ENCODE results near the gene CDC5L. TPM values are rescaled to one million over a fixed set of nuclear protein-coding genes. Genes with fewer than 3 reads are reported as not detected.
"Not testable (repeated sequence)": the region's sequence is repeated elsewhere in the genome, so short reads cannot be mapped to it uniquely, and the experiment has no call there.

Gene CDC5L
- total RNA-seq, 1 donor from 2014 or later, result 16.5 TPM

- no peak overlapping the region for H3K4me3 ChIP-seq
- intact Hi-C loops (cut with DNase I), result no loop called here
- H3K9me3 ChIP-seq, result peaks cover 8% of the 10 kb centered on the region
- no peak for DNase-seq (ENCODE audit: extremely low spot score in 2 of 2)
- peaks cover 0 to 40% of the 10 kb centered on the region in 2 donors for H3K36me3 ChIP-seq
- no peak overlapping the region for H3K27ac ChIP-seq
- TF ChIP-seq POLR2A (IDR thresholded peaks at IDR 0.05) (no peak), CTCF (IDR thresholded peaks at IDR 0.05) (no peak), POLR2AphosphoS5 (IDR thresholded peaks at IDR 0.05; ENCODE audit: insufficient read depth in 1 of 2, low read depth in 1 of 2) (no peak)
- H3K27me3 ChIP-seq, result no peaks in the 10 kb centered on the region
- no peaks in the 10 kb centered on the region for H3K4me1 ChIP-seq
Measured at GRCh38 chr6:44446626-44447300, 59.3 kb downstream of the CDC5L start.

GRCh38 chr6:44449181-44449580 is 61.7 kb downstream of the CDC5L start:
- intact Hi-C loops (cut with DNase I); DNase-seq (ENCODE audit: extremely low spot score in 2 of 2): not testable (repeated sequence)

GRCh38 chr6:44451803-44452695 is 64.5 kb downstream of the CDC5L start:
- no peak overlapping the region for H3K27ac ChIP-seq
- TF ChIP-seq CTCF (IDR thresholded peaks at IDR 0.05), result no peak
- no peak for TF ChIP-seq POLR2A (IDR thresholded peaks at IDR 0.05)
- no peak for TF ChIP-seq POLR2AphosphoS5 (IDR thresholded peaks at IDR 0.05; ENCODE audit: insufficient read depth in 1 of 2, low read depth in 1 of 2)
- peaks cover 0 to 11% of the 10 kb centered on the region in 2 donors for H3K36me3 ChIP-seq
- DNase-seq (ENCODE audit: extremely low spot score in 2 of 2), result no peak
- no peak overlapping the region for H3K4me3 ChIP-seq
- peaks cover 6% of the 10 kb centered on the region for H3K4me1 ChIP-seq
- no peaks in the 10 kb centered on the region for H3K9me3 ChIP-seq
- intact Hi-C loops (cut with DNase I), result no loop called here
- no peaks in the 10 kb centered on the region for H3K27me3 ChIP-seq

More at GRCh38 chr6:44449181-44449580, 61.7 kb downstream of the CDC5L start:
- not testable (repeated sequence) for H3K4me1 ChIP-seq, H3K27ac ChIP-seq, H3K9me3 ChIP-seq, H3K27me3 ChIP-seq, H3K4me3 ChIP-seq
- H3K36me3 ChIP-seq, result peaks cover 0 to 29% of the 10 kb centered on the region in 2 donors

- no peak for DNase-seq (ENCODE audit: extremely low spot score in 2 of 2)
- Histone ChIP-seq H3K4me3 (no peak overlapping the region), H3K36me3 (peaks cover 0 to 5% of the 10 kb centered on the region in 2 donors), H3K27ac (no peak overlapping the region), H3K27me3 (no peaks in the 10 kb centered on the region), H3K9me3 (no peaks in the 10 kb centered on the region), H3K4me1 (peaks cover 7% of the 10 kb centered on the region)
- intact Hi-C loops (cut with DNase I), result no loop called here
- no peak for TF ChIP-seq POLR2AphosphoS5 (IDR thresholded peaks at IDR 0.05; ENCODE audit: insufficient read depth in 1 of 2, low read depth in 1 of 2)
- no peak for TF ChIP-seq POLR2A (IDR thresholded peaks at IDR 0.05)
- TF ChIP-seq CTCF (IDR thresholded peaks at IDR 0.05), result no peak
Measured at GRCh38 chr6:44452725-44453124, 65.2 kb downstream of the CDC5L start.

GRCh38 chr6:44453146-44453545 is 65.6 kb downstream of the CDC5L start:
- no peak for DNase-seq (ENCODE audit: extremely low spot score in 2 of 2)
- peaks cover 7% of the 10 kb centered on the region for H3K4me1 ChIP-seq
- intact Hi-C loops (cut with DNase I), result no loop called here
- no peak overlapping the region for H3K4me3 ChIP-seq
- no peak for TF ChIP-seq POLR2AphosphoS5 (IDR thresholded peaks at IDR 0.05; ENCODE audit: insufficient read depth in 1 of 2, low read depth in 1 of 2)
- no peak for TF ChIP-seq CTCF (IDR thresholded peaks at IDR 0.05)
- TF ChIP-seq POLR2A (IDR thresholded peaks at IDR 0.05), result no peak
- H3K9me3 ChIP-seq, result no peaks in the 10 kb centered on the region
- H3K27me3 ChIP-seq, result no peaks in the 10 kb centered on the region
- H3K27ac ChIP-seq, result no peak overlapping the region
- peaks cover 0 to 1% of the 10 kb centered on the region in 2 donors for H3K36me3 ChIP-seq
